ENCODE measurements around the gene IPMK.

Gene IPMK

DNA sequence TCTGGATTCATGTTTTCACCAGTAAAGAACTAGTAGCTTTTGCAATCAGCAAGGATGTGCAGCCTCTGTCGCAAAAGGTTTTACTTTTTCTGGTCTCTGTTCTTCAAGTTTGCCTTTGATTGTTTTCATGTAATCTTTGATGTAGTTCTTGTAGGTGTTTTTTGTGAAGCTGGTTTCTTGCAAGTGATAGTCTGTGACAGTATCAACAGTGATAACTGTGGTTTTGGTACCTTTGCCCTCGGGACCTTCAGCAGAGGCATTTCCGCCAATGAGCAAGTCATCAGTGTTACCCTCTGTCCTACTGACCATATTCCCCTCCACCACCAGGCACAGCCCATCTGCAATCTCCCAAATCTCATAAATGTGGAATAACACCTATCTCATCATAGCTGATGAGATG lies 55.1 kb downstream of the IPMK start:
- H3K36me3 ChIP-seq (ENCODE audit: control insufficient read depth, low read depth, low read length): no peaks in the 10 kb centered on the region
- no peaks in the 10 kb centered on the region for H3K4me1 ChIP-seq (ENCODE audit: control insufficient read depth, low read depth, low read length)
- H3K27me3 ChIP-seq (ENCODE audit: control insufficient read depth, insufficient read depth, low read length): no peaks in the 10 kb centered on the region
- no peak overlapping the region for H3K27ac ChIP-seq (ENCODE audit: low read length)
- H3K9ac ChIP-seq (ENCODE audit: low read length): no peak overlapping the region
- no peaks in the 10 kb centered on the region for H3K9me3 ChIP-seq (ENCODE audit: control insufficient read depth, low read depth, low read length)
- no peak overlapping the region for H3K4me3 ChIP-seq (ENCODE audit: low read length)

DNA sequence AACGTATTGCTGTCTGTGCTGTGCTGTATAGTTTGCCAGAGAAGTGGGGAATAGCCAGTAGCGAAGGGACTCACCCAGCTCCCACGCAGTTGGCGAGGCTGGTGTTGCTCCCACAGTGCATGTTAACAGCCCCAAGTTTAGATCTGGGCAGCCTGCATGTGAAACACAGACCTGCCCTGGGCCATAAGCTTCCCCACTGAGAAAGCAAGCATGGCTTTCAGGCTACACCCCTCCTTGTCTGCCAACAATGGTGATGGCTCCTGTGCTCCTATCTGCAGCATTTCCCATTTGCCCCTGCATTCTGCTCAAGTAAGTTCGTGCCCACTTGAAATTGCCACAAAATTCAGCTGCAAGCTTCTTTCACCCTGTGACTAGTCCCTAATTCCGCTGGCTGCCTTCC lies 57.5 kb downstream of the IPMK start:
- H3K36me3 ChIP-seq (ENCODE audit: control insufficient read depth, low read depth, low read length): no peaks in the 10 kb centered on the region

DNA sequence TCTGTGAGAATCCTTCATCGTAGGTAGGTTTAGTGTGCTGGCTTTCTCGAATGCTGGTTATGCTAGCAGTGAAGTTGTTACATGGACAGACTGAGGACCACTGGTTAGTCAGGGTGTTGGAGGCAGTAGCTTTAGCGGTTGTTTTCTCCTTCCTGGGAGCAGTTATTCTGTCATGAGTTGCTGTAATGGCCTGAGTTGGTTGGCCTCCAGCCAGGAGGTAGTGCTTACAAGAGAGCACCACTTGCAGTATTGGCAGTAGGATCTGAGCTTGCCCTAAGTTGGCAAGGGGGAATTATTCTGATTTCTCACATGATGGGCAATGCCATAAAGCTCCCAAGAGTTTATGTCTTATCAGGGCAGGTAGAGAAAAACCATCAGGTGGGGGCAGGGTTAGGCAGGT lies 58.0 kb downstream of the IPMK start:
- H3K27me3 ChIP-seq (ENCODE audit: control insufficient read depth, insufficient read depth, low read length): no peaks in the 10 kb centered on the region
- H3K4me1 ChIP-seq (ENCODE audit: control insufficient read depth, low read depth, low read length): no peaks in the 10 kb centered on the region
- H3K4me3 ChIP-seq (ENCODE audit: low read length): no peak overlapping the region
- H3K9me3 ChIP-seq (ENCODE audit: control insufficient read depth, low read depth, low read length): no peaks in the 10 kb centered on the region
- no peak overlapping the region for H3K9ac ChIP-seq (ENCODE audit: low read length)
- H3K36me3 ChIP-seq (ENCODE audit: control insufficient read depth, low read depth, low read length): no peaks in the 10 kb centered on the region
- no peak overlapping the region for H3K27ac ChIP-seq (ENCODE audit: low read length)

More for the DNA sequence above, 57.5 kb downstream of the IPMK start:
- Histone ChIP-seq H3K9me3 (ENCODE audit: control insufficient read depth, low read depth, low read length) (no peaks in the 10 kb centered on the region), H3K9ac (ENCODE audit: low read length) (no peak overlapping the region), H3K27me3 (ENCODE audit: control insufficient read depth, insufficient read depth, low read length) (no peaks in the 10 kb centered on the region), H3K27ac (ENCODE audit: low read length) (no peak overlapping the region), H3K4me3 (ENCODE audit: low read length) (no peak overlapping the region), H3K4me1 (ENCODE audit: control insufficient read depth, low read depth, low read length) (no peaks in the 10 kb centered on the region)

DNA sequence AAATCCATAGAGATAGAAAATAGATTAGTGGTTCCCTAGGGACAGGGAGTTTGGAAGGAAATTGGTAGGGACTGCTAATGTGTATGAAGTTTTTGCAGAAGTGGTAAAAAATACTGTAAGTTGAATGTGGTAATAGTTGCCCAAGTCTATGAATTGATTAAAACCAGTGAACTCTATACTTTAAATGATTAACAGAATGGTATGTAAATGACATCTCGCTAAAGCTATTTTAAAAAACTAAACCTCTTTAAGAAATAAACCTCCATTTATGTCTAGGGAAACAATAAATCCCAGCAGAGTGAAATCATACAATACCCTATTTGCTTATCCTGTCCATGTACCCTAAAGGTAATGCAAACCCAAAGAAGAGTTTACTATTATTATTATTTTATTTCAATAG lies 61.4 kb downstream of the IPMK start:
- no peak overlapping the region for H3K27ac ChIP-seq (ENCODE audit: low read length)
- no peaks in the 10 kb centered on the region for H3K36me3 ChIP-seq (ENCODE audit: control insufficient read depth, low read depth, low read length)
- no peak overlapping the region for H3K4me3 ChIP-seq (ENCODE audit: low read length)
- no peaks in the 10 kb centered on the region for H3K4me1 ChIP-seq (ENCODE audit: control insufficient read depth, low read depth, low read length)
- H3K9ac ChIP-seq (ENCODE audit: low read length): no peak overlapping the region
- H3K27me3 ChIP-seq (ENCODE audit: control insufficient read depth, insufficient read depth, low read length): no peaks in the 10 kb centered on the region
- H3K9me3 ChIP-seq (ENCODE audit: control insufficient read depth, low read depth, low read length): no peaks in the 10 kb centered on the region

DNA sequence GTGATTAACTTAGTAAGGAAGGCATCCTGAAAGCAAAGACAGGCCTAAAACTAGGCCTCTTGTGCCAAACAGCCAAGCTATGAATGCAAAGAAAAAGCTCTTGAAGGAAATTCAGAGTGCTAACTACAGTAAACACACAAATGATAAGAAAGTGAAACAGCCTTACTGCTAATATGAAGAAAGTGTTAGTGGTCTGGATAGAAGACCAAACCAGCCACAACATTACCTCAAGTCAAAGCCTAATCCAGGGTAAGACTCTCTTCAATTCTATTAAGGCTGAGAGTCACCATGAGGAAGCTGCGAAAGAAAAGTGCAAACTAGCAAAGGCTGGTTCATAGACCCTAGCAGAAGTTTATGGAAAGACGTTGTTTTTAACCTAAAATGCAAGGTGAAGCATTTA lies 66.0 kb downstream of the IPMK start:
- Histone ChIP-seq H3K9me3 (ENCODE audit: control insufficient read depth, low read depth, low read length) (no peaks in the 10 kb centered on the region), H3K27ac (ENCODE audit: low read length) (no peak overlapping the region), H3K9ac (ENCODE audit: low read length) (no peak overlapping the region), H3K27me3 (ENCODE audit: control insufficient read depth, insufficient read depth, low read length) (no peaks in the 10 kb centered on the region), H3K36me3 (ENCODE audit: control insufficient read depth, low read depth, low read length) (no peaks in the 10 kb centered on the region), H3K4me1 (ENCODE audit: control insufficient read depth, low read depth, low read length) (no peaks in the 10 kb centered on the region), H3K4me3 (ENCODE audit: low read length) (no peak overlapping the region)

DNA sequence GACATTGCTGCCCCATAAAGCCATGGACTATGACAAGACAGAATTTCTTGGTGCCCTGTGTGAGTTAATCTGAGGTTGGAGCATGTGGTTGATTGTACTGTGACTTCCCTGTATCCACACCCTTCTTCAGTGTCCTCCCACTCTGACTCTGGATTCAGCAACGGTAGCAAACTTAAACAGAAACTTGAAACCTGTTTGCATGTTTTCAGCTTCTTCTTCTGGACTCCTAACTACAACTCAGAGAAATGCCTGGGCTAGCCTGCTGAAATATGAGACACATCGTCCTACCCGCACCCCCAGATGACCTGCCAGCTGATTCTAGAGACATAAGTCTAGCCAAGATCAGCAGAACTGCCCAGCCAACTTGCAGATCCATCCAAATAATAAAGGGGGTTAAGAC lies 78.4 kb downstream of the IPMK start:
- Histone ChIP-seq H3K9ac (ENCODE audit: low read length) (no peak overlapping the region), H3K9me3 (ENCODE audit: control insufficient read depth, low read depth, low read length) (no peaks in the 10 kb centered on the region), H3K36me3 (ENCODE audit: control insufficient read depth, low read depth, low read length) (no peaks in the 10 kb centered on the region), H3K4me1 (ENCODE audit: control insufficient read depth, low read depth, low read length) (no peaks in the 10 kb centered on the region), H3K27me3 (ENCODE audit: control insufficient read depth, insufficient read depth, low read length) (no peaks in the 10 kb centered on the region), H3K4me3 (ENCODE audit: low read length) (no peak overlapping the region), H3K27ac (ENCODE audit: low read length) (no peak overlapping the region)

DNA sequence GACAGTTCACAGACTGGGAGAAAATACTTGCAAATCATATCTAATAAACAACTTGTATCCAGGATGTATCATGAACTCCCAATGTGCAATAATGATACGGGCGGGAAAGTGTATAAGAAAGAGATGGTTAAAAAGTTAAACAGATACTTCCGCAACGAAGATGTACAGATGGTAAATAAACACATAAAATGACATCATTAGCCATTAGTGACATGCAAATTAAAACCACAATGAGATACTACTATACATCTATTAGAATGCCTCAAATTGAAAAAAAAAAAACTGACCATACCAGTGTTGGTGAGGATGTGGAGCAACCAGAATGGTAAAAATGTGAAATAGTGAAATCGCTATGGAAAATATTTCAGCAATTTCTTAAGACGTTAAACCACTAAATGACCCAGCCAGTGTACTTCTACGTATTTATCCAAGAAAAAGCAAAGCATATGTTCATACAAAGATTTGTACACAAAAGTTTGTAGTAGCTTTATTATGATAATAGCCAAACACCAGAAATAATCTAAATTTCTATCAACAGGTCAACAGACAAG lies 83.5 kb downstream of the IPMK start:
- H3K4me1 ChIP-seq (ENCODE audit: control insufficient read depth, low read depth, low read length): no peaks in the 10 kb centered on the region
- H3K27me3 ChIP-seq (ENCODE audit: control insufficient read depth, insufficient read depth, low read length): no peaks in the 10 kb centered on the region
- no peak overlapping the region for H3K27ac ChIP-seq (ENCODE audit: low read length)
- H3K9ac ChIP-seq (ENCODE audit: low read length): no peak overlapping the region
- no peak overlapping the region for H3K4me3 ChIP-seq (ENCODE audit: low read length)
- H3K36me3 ChIP-seq (ENCODE audit: control insufficient read depth, low read depth, low read length): no peaks in the 10 kb centered on the region
- H3K9me3 ChIP-seq (ENCODE audit: control insufficient read depth, low read depth, low read length): no peaks in the 10 kb centered on the region

DNA sequence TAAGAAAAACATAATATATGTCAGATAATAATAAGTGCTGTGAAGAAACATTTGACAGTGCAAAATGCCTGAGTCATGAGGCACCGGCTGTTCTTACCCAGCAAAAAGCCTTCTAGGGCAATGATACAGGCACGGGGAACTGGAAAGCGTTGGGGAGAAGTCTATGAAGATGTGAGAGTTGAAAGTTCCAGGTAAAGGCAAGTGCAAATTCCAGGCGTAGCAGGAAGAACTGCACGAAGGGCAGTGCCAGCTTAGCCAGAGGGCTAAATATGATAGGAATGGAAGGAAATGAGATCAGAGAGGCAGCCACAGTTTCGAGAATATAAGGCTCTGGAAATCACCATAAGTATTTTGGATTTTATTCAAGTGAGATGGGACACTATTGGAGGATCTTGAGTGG lies 87.0 kb downstream of the IPMK start:
- H3K36me3 ChIP-seq (ENCODE audit: control insufficient read depth, low read depth, low read length): no peaks in the 10 kb centered on the region
- H3K27me3 ChIP-seq (ENCODE audit: control insufficient read depth, insufficient read depth, low read length): no peaks in the 10 kb centered on the region
- no peak overlapping the region for H3K4me3 ChIP-seq (ENCODE audit: low read length)
- no peaks in the 10 kb centered on the region for H3K9me3 ChIP-seq (ENCODE audit: control insufficient read depth, low read depth, low read length)
- H3K4me1 ChIP-seq (ENCODE audit: control insufficient read depth, low read depth, low read length): no peaks in the 10 kb centered on the region
- H3K9ac ChIP-seq (ENCODE audit: low read length): no peak overlapping the region
- no peak overlapping the region for H3K27ac ChIP-seq (ENCODE audit: low read length)

DNA sequence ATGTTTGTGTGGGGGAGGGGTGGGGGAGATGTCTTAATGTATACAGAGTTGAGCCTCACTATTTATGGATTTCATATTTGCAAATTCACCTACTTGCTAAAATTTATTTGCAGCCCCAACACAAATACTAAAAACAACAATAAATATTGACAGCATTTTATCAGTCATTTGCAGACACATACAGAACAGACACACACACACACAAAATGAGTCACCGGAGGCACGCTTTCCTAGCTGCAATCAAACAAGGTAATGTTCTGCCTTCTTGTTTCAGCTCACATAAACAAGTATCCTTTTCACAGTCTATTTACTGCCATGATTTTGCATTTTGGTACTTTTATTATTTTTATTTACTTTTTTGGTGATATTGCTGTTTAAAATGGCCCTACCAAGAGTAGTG lies 88.5 kb downstream of the IPMK start:
- Histone ChIP-seq H3K36me3 (ENCODE audit: control insufficient read depth, low read depth, low read length) (no peaks in the 10 kb centered on the region), H3K4me3 (ENCODE audit: low read length) (no peak overlapping the region), H3K9me3 (ENCODE audit: control insufficient read depth, low read depth, low read length) (no peaks in the 10 kb centered on the region), H3K27me3 (ENCODE audit: control insufficient read depth, insufficient read depth, low read length) (no peaks in the 10 kb centered on the region), H3K4me1 (ENCODE audit: control insufficient read depth, low read depth, low read length) (no peaks in the 10 kb centered on the region), H3K9ac (ENCODE audit: low read length) (no peak overlapping the region), H3K27ac (ENCODE audit: low read length) (no peak overlapping the region)

DNA sequence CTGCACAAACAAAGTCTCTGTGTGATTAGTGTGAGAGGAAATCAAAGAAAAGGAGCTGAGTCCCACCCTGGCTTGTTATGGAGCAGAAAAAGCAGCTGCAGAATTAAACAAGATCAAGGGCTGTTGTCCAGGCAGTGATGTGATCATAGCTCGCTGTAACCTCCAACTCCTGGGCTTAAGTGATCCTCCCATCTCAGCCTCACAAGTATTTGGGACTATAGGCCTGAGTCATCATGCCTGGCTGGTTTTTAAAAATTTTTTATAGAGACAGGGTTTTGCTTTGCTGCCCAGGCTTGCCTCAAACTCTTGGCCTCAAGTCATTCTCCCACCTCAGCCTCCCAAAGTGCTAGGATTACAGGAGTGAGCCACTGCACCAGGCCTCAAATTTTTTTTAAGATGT lies 88.9 kb downstream of the IPMK start:
- no peaks in the 10 kb centered on the region for H3K9me3 ChIP-seq (ENCODE audit: control insufficient read depth, low read depth, low read length)
- H3K36me3 ChIP-seq (ENCODE audit: control insufficient read depth, low read depth, low read length): no peaks in the 10 kb centered on the region
- H3K4me3 ChIP-seq (ENCODE audit: low read length): no peak overlapping the region
- no peak overlapping the region for H3K9ac ChIP-seq (ENCODE audit: low read length)
- H3K27ac ChIP-seq (ENCODE audit: low read length): no peak overlapping the region
- H3K27me3 ChIP-seq (ENCODE audit: control insufficient read depth, insufficient read depth, low read length): no peaks in the 10 kb centered on the region
- H3K4me1 ChIP-seq (ENCODE audit: control insufficient read depth, low read depth, low read length): no peaks in the 10 kb centered on the region

DNA sequence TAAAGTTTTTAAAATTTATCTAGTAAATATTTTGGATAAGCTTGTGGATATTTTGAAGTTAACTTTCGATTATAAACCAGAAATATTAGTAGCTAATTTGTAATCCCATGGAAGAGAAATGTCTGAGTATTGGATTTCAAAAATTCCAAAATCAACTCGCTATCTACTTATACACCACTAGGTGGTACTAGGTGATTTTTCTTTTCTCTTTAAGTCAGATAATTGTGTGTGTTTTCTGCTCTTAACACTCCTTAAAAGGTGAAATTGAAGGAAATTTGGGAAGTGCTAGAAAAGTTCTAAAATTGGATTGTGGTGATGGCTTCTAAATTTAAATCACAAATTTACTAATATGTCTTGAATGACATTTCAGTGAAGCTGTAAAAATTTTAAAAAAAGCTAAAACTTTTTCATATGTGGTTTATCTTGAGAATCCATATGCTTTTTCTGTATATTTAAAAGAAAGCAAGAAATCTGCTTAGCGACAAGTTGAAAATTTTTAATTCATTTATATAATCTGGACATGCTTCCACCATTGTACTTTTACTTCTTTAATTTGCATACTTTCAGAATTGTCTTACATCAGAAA lies 90.2 kb downstream of the IPMK start:
- Histone ChIP-seq H3K27me3 (ENCODE audit: control insufficient read depth, insufficient read depth, low read length) (no peaks in the 10 kb centered on the region), H3K4me1 (ENCODE audit: control insufficient read depth, low read depth, low read length) (no peaks in the 10 kb centered on the region), H3K9me3 (ENCODE audit: control insufficient read depth, low read depth, low read length) (no peaks in the 10 kb centered on the region), H3K36me3 (ENCODE audit: control insufficient read depth, low read depth, low read length) (no peaks in the 10 kb centered on the region), H3K9ac (ENCODE audit: low read length) (no peak overlapping the region), H3K27ac (ENCODE audit: low read length) (no peak overlapping the region), H3K4me3 (ENCODE audit: low read length) (no peak overlapping the region)

DNA sequence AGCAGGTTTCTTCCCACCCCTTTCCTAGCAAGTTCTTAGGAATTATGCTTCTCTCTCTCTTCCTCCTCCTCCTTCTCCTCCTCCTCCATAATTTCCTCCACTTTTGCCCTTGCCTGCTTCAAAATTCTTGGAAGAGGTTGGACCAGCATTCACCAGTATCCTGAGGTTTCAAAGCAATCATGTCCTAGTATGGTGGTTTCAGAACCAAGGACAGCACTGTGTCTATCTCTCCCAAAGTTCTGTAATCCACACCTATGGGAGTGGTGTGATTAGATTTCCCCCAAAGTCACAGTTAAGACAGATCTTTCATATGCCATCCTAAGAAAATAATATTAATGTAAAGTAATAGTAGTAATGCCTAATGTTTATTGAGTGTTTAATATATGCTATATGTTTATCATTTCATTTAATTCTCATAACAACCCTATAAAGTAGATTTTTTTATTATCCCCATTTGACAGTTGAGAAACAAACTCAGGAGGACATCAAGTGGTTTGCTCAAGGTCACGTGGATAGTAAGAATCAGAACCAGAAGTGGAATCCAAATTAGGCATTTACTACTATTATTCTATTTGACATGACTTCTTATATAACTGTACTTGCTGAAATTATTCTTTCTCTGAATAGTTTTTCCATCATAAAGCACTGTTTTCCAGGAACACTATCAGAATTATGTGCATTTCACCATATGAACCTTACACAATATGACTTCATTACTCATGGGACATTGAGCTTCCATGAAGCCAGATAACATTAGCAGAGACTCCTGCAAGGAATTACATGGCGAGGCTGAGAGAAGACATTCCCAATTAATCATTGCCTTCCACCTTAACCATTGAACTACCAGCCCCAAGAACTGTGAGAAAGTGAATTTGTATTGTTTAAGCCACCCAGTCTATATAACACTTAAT lies 91.4 kb downstream of the IPMK start:
- Histone ChIP-seq H3K9me3 (ENCODE audit: control insufficient read depth, low read depth, low read length) (no peaks in the 10 kb centered on the region), H3K4me3 (ENCODE audit: low read length) (no peak overlapping the region), H3K4me1 (ENCODE audit: control insufficient read depth, low read depth, low read length) (no peaks in the 10 kb centered on the region), H3K36me3 (ENCODE audit: control insufficient read depth, low read depth, low read length) (no peaks in the 10 kb centered on the region), H3K27ac (ENCODE audit: low read length) (no peak overlapping the region), H3K27me3 (ENCODE audit: control insufficient read depth, insufficient read depth, low read length) (no peaks in the 10 kb centered on the region), H3K9ac (ENCODE audit: low read length) (no peak overlapping the region)

Measured in iPS-18a (cell line).